A673 (cell line): ENCODE results near the gene TMEM242.

Experiments
- EZH2 ChIP-seq: fragments of 200-600 bp; sonication (generic); IDR thresholded peaks from 2 replicates; pipeline ENCODE4 v1.6.1; 2017; ENCODE audit warnings: borderline replicate concordance, low read depth, mild to moderate bottlenecking, mixed read lengths, antibody characterized with exemption, low read length; ENCODE audit not compliant: poor library complexity, severe bottlenecking
- TF ChIP-seq, protein P1 (sequence below): fragments of 300-800, 200-600 bp; sonication (generic); conservative IDR thresholded peaks from 2 replicates; pipeline ENCODE4 v1.5.1; 2017; ENCODE audit warnings: low read depth, mild to moderate bottlenecking, antibody characterized with exemption, low read length, moderate library complexity, mixed read lengths

DNA sequence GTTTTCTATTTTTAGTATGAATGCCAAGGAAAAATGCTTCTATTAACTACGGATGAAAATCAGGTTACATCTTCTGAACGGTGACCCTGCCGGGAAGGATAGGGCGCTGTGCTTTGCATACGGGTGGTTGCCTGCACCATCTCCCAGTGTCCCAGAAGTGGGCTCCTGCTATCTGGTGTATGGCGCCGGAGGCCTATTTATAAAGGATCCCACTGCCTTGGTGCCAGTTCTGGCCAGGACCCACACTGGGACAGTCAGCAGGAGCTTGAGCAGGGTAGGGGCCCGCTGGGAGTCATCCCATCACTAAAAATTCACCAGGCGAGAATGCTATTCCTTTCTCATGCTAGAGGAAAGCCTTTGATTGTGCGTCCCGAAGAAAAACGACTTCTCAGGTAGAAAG is 22.9 kb downstream of the TMEM242 start:
- no peak for TF ChIP-seq EZH2
- TF ChIP-seq, protein P1, sequence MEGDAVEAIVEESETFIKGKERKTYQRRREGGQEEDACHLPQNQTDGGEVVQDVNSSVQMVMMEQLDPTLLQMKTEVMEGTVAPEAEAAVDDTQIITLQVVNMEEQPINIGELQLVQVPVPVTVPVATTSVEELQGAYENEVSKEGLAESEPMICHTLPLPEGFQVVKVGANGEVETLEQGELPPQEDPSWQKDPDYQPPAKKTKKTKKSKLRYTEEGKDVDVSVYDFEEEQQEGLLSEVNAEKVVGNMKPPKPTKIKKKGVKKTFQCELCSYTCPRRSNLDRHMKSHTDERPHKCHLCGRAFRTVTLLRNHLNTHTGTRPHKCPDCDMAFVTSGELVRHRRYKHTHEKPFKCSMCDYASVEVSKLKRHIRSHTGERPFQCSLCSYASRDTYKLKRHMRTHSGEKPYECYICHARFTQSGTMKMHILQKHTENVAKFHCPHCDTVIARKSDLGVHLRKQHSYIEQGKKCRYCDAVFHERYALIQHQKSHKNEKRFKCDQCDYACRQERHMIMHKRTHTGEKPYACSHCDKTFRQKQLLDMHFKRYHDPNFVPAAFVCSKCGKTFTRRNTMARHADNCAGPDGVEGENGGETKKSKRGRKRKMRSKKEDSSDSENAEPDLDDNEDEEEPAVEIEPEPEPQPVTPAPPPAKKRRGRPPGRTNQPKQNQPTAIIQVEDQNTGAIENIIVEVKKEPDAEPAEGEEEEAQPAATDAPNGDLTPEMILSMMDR, result no peak
